Measurements from ENCODE around the gene TTC33.

Gene TTC33

GRCh38 chr5:40502736-40503135 is 253.0 kb downstream of the TTC33 start:
- DNase-seq: no peak

- DNase-seq: no peak
These were observed 253.9 kb downstream of the TTC33 start for GRCh38 chr5:40501711-40502444.

- no peak for DNase-seq
These were observed 256.1 kb downstream of the TTC33 start for GRCh38 chr5:40499518-40500273.

DNA sequence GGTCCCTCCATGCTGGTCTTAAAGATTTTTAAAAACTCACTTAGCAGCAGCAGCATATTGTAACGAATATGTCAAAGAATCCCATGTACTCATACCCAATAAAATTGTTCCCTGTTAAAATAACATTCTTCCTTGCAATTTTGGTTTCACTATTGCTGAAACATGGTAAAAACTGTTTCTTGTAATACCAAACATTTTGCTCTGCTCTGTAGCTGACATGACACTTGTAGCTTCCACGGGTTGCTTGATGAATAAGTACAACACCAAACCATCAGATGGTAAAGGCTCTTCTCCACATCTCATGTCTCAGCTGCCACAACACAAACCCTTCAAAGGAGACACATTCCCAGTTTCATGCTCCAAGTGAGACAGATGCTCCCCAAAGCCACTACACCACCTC is 256.8 kb downstream of the TTC33 start:
- no peak for DNase-seq

DNA sequence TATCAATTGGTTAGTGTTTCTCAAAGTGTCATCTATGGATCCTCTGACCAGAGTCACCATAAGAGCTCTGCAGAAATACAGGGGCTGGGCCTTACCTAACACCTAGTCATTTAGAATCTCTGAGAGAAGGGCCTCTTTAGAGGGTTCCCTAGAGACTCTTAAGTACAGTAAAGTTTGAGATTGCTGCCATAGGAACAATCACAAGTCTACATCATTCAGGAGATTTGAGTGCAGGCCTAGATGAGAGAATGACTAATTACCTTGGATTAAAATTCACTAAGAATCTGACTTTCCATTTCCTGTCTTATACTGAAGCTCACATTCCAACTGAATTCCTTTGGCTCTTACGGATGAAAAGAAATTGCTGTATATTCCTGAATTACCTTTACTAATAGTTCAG is 258.2 kb downstream of the TTC33 start:
- DNase-seq: no peak

GRCh38 chr5:40495237-40495635 is 260.5 kb downstream of the TTC33 start:
- DNase-seq: no peak

- no peak for DNase-seq
These were observed 261.0 kb downstream of the TTC33 start for GRCh38 chr5:40494631-40495236.

DNA sequence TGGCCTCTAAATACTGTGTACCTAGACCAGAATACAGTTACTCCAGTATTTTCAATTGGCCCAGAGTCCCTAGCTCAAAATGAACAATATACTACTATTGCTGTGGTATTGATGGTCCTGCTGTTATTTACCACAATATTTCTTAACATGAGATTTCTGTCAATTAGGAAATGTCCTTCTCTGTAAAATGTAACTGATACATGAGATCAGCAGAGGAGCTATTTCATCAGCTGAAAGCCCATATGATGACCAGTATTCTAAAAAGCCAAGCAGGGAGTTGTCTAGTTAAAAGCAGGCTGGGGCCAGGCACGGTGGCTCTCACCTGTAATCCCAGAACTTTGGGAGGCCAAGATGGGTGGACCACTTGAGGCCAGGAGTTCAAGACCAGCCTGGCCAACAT is 263.7 kb downstream of the TTC33 start:
- no peak for DNase-seq

DNA sequence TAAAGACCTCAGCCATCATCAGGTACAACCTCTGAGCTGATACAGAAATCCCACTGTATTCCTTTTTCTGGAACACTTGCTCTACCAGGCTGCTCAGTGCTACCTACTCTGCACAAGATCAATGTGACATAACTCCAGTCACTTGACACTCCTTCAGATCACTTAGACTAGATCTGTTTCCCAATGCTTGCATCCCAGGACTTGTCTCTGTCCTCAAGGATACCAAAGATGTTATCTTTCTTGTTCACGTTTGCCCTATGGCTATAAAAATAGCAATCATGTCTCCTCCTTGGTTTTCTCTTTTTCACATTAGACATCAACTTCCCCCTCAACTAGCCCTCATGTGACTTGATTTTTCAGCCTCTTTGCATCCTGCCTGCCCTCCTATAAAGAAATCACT is 264.1 kb downstream of the TTC33 start:
- no peak for DNase-seq

- no peak for DNase-seq
These were observed 265.2 kb downstream of the TTC33 start for GRCh38 chr5:40490464-40491111.

- no peak for DNase-seq
These were observed 266.3 kb downstream of the TTC33 start for GRCh38 chr5:40489421-40489820.

DNA sequence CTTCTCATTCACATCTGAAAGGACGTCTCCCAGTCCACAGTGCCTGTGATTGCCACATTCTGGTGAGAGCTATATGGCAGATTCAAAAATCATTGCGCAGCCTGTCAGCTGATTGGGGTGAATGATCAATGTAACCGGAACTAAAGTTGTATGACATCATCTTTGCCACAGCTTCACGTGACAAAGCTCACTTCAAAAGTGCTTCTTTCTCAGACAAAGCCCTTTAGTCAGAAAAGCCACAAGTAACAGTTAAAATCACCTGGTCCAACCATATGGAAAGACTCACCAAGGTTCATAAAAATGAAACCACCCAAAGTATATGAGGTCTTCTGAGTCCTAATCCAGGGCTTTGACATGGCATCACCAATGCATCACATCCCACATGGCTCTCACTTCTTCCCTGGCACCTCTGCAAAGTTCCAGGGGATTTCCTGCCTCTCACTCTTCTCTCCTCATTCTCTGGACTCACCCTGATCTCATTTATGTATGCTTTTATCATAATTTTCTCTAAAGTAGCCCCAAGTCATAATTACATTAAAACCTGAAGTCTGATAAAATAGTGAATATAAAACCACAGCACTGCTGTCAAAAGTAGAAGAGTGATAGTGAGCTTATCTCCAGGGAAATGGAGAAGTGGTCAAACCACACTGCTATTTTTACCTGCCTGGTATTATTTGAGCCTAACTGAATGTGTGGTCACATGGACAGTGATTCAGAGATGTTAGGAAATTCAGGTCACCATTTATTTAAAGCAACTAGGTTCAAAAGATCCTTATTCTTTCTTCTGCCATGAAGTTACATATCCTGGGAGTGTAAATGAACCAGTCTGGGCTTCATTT is 269.1 kb downstream of the TTC33 start:
- DNase-seq: no peak

DNA sequence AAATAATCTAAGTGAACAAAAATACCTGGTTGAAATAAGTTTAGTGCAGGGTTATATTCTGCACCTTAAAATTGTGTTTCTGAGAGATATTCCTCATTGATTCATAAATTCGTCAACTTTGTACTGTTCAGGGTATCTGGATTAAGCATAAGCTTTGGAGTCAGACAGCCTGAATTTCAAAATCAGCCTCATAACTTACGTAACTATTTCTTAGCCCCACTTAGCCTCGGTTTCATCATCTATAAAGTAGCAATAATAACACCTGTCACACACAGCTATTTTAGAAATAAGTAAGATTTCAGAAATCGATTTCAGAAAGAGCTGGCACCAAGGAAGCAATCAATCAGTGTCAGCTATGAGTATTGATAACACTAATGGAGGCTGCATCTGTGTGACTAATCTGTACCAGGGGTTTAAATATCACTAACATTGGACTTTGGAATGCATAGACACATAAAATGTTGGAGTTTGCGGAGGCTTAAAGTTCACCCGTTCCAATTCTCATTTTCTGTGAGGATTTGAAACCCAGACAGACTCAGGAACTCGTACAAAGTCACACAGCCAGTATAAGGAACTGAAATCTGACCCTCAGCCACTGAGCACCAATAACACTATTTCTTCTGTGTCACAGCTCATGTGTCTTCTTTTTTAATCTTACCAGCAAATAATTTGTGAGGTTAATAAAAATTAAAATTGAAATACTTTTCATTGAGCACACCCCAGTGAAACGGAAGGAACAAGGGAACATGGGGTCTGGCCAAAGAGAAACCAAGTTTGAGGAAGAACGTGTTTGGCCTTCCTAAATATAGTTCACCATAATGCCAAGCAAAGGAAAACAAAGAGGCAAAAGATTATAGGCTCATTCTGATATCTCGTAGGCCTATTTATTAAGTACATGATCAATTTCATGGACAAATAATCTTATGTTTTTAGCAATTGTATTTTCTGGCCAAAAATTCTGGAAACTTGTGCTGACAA is 270.5 kb downstream of the TTC33 start:
- DNase-seq: no peak

DNA sequence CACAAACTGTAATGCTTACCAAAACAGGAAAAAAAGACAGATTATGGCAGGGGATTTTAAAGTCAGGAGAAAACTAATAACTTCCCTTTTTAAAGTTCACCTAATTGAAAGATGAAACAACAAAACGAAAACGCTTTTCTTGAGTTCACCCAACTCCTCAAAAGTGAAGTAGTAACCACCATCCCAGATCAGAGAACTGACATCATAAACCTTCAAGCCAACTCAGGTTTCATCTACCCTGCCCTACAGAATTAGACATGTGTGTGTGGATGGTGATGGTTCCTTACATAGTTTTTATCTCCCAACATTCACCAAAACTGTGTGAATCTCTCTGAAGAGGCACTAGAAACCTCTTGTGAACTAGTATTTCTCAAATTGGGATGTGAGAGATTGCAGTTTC is 271.3 kb downstream of the TTC33 start:
- DNase-seq: no peak

- no peak for DNase-seq
These were observed 272.4 kb downstream of the TTC33 start for GRCh38 chr5:40483316-40483715.

DNA sequence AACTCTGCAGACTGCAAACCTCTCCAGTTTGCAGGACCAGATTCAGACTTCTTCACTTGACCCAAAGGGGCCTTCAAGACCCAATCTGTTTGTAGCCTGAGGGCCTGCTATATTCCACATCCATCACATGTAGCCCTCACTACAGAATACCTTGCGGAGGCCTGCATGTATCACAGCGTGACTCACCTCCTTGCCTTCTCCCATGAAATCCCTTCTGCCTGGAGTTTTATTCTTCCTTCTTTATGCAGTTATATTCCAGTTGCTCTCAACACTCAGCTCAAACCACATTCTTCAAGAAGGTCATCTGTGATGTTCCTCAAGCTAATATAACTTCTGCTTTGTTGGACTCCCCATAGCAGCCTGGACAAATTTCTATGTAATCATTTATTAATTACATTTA is 274.5 kb downstream of the TTC33 start:
- DNase-seq: no peak

DNA sequence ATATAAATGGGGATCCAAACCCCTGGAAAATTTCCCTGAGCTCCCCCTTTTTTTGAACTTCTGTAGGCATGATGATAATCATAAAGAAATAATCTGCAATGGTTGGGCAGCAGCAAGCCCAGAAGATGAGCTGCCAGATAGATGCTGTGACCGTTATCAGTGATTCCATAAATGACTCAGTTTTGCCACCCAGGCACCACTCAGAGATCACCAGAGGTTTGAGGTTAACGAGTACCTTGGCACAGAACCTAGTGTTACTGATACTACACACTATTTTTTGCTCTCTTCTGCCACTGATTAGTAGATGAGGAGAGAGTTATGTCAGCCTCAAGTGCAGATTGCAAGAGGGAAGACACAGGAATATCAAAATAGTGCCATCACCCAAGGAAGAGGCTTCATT is 275.4 kb downstream of the TTC33 start:
- no peak for DNase-seq

GRCh38 chr5:40479939-40480338 is 275.8 kb downstream of the TTC33 start:
- DNase-seq: no peak

GRCh38 chr5:40478766-40479165 is 277.0 kb downstream of the TTC33 start:
- no peak for DNase-seq

GRCh38 chr5:40477856-40478546 is 277.8 kb downstream of the TTC33 start:
- no peak for DNase-seq

- no peak for DNase-seq
These were observed 280.2 kb downstream of the TTC33 start for GRCh38 chr5:40475561-40475960.

All from NCI-H2171 (cell line).